Lower leg skin (tissue), 3 donors: ENCODE data around the gene TNFSF4.

Experiments used
- POLR2A ChIP-seq, 2 donors: fragments of 450-650 bp; IDR thresholded peaks; one replicate each; pipeline ENCODE4 v1.6.1; 2016 to 2017; ENCODE audit warnings: antibody characterized with exemption in 2 of 2, mild to moderate bottlenecking in 1 of 2, moderate library complexity in 1 of 2
- TF ChIP-seq, protein P1 (sequence below), 3 donors: fragments of 450-650 bp; IDR thresholded peaks; one replicate each; pipeline ENCODE4 v1.5.1; 2016; ENCODE audit warnings: antibody characterized with exemption in 3 of 3, mild to moderate bottlenecking in 3 of 3, moderate library complexity in 2 of 3

GRCh38 chr1:173140733-173141132, 66.4 kb downstream of the TNFSF4 start:
- TF ChIP-seq POLR2A (IDR thresholded peaks at IDR 0.05) = no peak
- TF ChIP-seq, protein P1, sequence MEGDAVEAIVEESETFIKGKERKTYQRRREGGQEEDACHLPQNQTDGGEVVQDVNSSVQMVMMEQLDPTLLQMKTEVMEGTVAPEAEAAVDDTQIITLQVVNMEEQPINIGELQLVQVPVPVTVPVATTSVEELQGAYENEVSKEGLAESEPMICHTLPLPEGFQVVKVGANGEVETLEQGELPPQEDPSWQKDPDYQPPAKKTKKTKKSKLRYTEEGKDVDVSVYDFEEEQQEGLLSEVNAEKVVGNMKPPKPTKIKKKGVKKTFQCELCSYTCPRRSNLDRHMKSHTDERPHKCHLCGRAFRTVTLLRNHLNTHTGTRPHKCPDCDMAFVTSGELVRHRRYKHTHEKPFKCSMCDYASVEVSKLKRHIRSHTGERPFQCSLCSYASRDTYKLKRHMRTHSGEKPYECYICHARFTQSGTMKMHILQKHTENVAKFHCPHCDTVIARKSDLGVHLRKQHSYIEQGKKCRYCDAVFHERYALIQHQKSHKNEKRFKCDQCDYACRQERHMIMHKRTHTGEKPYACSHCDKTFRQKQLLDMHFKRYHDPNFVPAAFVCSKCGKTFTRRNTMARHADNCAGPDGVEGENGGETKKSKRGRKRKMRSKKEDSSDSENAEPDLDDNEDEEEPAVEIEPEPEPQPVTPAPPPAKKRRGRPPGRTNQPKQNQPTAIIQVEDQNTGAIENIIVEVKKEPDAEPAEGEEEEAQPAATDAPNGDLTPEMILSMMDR (IDR thresholded peaks at IDR 0.05) = no peak
